Measurements from ENCODE around the gene ANKRD61. TPM values are rescaled to one million over a fixed set of nuclear protein-coding genes. Genes with fewer than 3 reads are reported as not detected.

Gene ANKRD61
- total and polyA plus RNA-seq, 2 experiments from 2014 or later, result 0.81 TPM; not detected in 1

DNA sequence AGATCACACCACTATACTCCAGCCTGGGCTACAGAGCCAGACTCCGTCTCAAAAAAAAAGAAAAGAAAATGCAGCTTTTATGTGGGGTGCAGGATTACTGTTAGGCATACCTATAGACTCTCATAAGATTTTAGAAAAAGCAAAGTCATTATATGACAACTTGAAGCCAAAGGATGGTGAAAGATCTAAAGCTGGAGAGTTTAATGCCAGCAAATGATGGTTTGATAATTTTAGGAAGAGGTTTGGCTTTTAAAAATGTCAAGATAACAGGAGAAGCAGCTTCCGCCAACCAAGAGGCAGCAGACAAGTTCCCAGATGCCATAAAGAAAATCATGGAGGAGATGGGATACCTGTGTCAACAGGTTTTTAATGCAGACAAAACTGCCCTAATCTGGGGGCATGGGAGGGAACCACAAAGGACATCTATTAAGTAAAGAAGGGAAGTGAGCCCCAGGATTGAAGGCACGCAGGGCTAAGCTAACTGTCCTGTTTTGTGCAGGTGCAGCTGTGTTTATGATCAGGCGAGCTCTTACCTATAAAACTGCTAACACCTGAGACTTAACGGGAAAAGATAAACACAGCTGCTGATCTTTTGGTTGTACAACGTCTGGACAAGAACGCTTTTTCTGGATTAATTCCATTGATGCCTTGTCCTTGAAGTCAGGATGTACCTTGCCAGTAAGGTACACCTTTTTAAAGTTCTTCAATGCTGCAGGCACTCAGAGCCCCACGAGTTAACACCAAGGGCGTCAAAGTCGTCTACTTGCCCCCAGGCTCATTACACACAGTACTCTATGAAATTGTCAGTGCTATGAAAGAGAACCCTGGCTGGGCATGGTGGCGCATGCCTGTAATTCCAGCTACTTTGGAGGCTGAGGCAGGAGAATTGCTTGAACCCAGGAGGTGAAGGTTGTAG lies 10.5 kb upstream of the ANKRD61 start:
- peak overlapping the region; percentile 46 for H3K27ac ChIP-seq

DNA sequence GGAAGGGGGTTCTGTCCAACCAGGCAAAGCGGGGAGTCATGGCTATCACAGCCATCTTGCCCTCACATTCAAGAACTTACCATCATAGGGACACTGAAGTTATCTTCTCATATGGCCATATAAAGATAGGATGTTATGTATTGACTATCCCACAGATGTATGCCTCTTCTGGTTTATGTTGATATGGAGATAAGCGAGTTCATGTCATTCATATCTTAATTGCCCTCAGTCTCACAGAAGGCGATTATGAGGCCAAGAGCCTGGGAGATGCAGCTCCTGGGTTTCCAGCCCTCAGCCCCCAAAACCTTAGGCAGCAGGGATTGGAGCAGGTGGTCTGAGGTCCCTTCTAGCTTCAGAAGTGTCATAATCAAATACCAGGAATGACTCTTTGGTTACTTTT lies 8.5 kb upstream of the ANKRD61 start:
- H3K9me3 ChIP-seq (ENCODE audit: low read depth), result no peaks in the 10 kb centered on the region
- no peaks in the 10 kb centered on the region for H4K20me1 ChIP-seq (ENCODE audit: insufficient read depth, poor library complexity, severe bottlenecking)
- no peak overlapping the region for H3K4me3 ChIP-seq
- H3K27me3 ChIP-seq, result no peaks in the 10 kb centered on the region
- no peak for DNase-seq (ENCODE audit: low spot score)
- no peak overlapping the region for H3K27ac ChIP-seq
- H3K4me2 ChIP-seq, result no peak overlapping the region
- no peaks in the 10 kb centered on the region for H3K79me2 ChIP-seq
- WGBS (ENCODE audit: low lambda C conversion rate, missing lambda C conversion rate), result 97% methylated on average over 3 of the region's 3 CpGs
- TF ChIP-seq, protein P1, sequence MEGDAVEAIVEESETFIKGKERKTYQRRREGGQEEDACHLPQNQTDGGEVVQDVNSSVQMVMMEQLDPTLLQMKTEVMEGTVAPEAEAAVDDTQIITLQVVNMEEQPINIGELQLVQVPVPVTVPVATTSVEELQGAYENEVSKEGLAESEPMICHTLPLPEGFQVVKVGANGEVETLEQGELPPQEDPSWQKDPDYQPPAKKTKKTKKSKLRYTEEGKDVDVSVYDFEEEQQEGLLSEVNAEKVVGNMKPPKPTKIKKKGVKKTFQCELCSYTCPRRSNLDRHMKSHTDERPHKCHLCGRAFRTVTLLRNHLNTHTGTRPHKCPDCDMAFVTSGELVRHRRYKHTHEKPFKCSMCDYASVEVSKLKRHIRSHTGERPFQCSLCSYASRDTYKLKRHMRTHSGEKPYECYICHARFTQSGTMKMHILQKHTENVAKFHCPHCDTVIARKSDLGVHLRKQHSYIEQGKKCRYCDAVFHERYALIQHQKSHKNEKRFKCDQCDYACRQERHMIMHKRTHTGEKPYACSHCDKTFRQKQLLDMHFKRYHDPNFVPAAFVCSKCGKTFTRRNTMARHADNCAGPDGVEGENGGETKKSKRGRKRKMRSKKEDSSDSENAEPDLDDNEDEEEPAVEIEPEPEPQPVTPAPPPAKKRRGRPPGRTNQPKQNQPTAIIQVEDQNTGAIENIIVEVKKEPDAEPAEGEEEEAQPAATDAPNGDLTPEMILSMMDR (IDR thresholded peaks at IDR 0.05; ENCODE audit: poor library complexity), result no peak
- TF ChIP-seq EZH2phosphoT487 (IDR thresholded peaks at IDR 0.05; ENCODE audit: low read depth, severe bottlenecking, unreplicated experiment) (no peak), EZH2 (IDR thresholded peaks at IDR 0.05; ENCODE audit: borderline replicate concordance) (no peak)
- H3K9me2 ChIP-seq (replicated peaks; ENCODE audit: insufficient read depth), result no peaks in the 10 kb centered on the region
- no peaks in the 10 kb centered on the region for H3K36me3 ChIP-seq (replicated peaks; ENCODE audit: insufficient read depth, low read depth)
- no peak overlapping the region for H2AFZ ChIP-seq
- no peaks in the 10 kb centered on the region for H3K4me1 ChIP-seq (ENCODE audit: insufficient read depth)

More for the DNA sequence above, 10.5 kb upstream of the ANKRD61 start:
- 77% methylated on average over 11 of the region's 11 CpGs for WGBS (ENCODE audit: low lambda C conversion rate, missing lambda C conversion rate)
- no peaks in the 10 kb centered on the region for H3K9me3 ChIP-seq (ENCODE audit: low read depth)
- H3K9me2 ChIP-seq (replicated peaks; ENCODE audit: insufficient read depth), result no peaks in the 10 kb centered on the region
- no peaks in the 10 kb centered on the region for H3K27me3 ChIP-seq
- H3K36me3 ChIP-seq (replicated peaks; ENCODE audit: insufficient read depth, low read depth), result no peaks in the 10 kb centered on the region
- H4K20me1 ChIP-seq (ENCODE audit: insufficient read depth, poor library complexity, severe bottlenecking), result no peaks in the 10 kb centered on the region
- H3K4me1 ChIP-seq (ENCODE audit: insufficient read depth), result peaks cover 7% of the 10 kb centered on the region
- no peak overlapping the region for H2AFZ ChIP-seq
- no peak overlapping the region for H3K4me2 ChIP-seq
- no peak overlapping the region for H3K4me3 ChIP-seq
- no peaks in the 10 kb centered on the region for H3K79me2 ChIP-seq
- TF ChIP-seq EZH2 (IDR thresholded peaks at IDR 0.05; ENCODE audit: borderline replicate concordance) (no peak), EZH2phosphoT487 (IDR thresholded peaks at IDR 0.05; ENCODE audit: low read depth, severe bottlenecking, unreplicated experiment) (no peak)
- TF ChIP-seq, protein P1 (IDR thresholded peaks at IDR 0.05; ENCODE audit: poor library complexity), result no peak
- no peak for DNase-seq (ENCODE audit: low spot score)

DNA sequence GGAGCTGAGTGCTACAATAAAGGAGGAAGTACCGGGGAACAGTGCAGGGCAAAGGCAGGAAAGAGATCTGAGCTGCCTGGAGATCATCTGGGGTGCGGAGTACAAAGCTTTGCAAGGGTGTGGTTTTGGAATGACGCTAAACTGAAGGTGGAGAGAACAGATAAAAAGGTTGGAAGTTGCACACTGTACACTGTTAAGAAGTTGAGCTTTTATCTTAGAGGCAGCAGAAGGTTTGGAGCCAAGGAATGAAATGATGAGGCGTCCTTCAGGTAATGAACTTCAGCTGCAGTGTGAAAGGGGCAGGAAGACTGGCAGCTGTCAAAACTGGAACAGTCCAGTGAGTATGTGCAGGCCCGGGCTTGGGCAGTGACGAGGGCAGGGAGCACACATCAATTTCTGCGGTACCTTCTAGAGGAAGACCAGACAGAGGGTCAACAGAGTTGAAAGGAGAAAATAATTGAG lies 7.2 kb upstream of the ANKRD61 start:
- Histone ChIP-seq H3K4me1 (ENCODE audit: insufficient read depth) (no peaks in the 10 kb centered on the region), H2AFZ (no peak overlapping the region), H3K4me2 (no peak overlapping the region), H3K9me2 (replicated peaks; ENCODE audit: insufficient read depth) (no peaks in the 10 kb centered on the region), H4K20me1 (ENCODE audit: insufficient read depth, poor library complexity, severe bottlenecking) (no peaks in the 10 kb centered on the region), H3K9me3 (ENCODE audit: low read depth) (no peaks in the 10 kb centered on the region), H3K27ac (no peak overlapping the region), H3K27me3 (no peaks in the 10 kb centered on the region), H3K4me3 (no peak overlapping the region), H3K79me2 (no peaks in the 10 kb centered on the region), H3K36me3 (replicated peaks; ENCODE audit: insufficient read depth, low read depth) (no peaks in the 10 kb centered on the region)
- DNase-seq (ENCODE audit: low spot score), result no peak
- no peak for TF ChIP-seq EZH2 (IDR thresholded peaks at IDR 0.05; ENCODE audit: borderline replicate concordance)
- no peak for TF ChIP-seq EZH2phosphoT487 (IDR thresholded peaks at IDR 0.05; ENCODE audit: low read depth, severe bottlenecking, unreplicated experiment)
- TF ChIP-seq, protein P1 (IDR thresholded peaks at IDR 0.05; ENCODE audit: poor library complexity), result no peak
- 91% methylated on average over 7 of the region's 7 CpGs for WGBS (ENCODE audit: low lambda C conversion rate, missing lambda C conversion rate)
